Measurements from ENCODE around the gene APOBEC4.
"Not testable (repeated sequence)": the region's sequence is repeated elsewhere in the genome, so short reads cannot be mapped to it uniquely, and the experiment has no call there.

The APOBEC4 gene

GRCh38 chr1:183633676-183634343, 19.3 kb downstream of the APOBEC4 start:
- DNase-seq (ENCODE audit: low read depth in 3 of 3) = no peak

- DNase-seq (ENCODE audit: low read depth in 3 of 3) = no peak
Observed at GRCh38 chr1:183632964-183633363, 20.2 kb downstream of the APOBEC4 start.

- DNase-seq (ENCODE audit: low read depth in 3 of 3) = no peak
Observed at GRCh38 chr1:183632114-183632513, 21.0 kb downstream of the APOBEC4 start.

GRCh38 chr1:183630748-183631147, 22.4 kb downstream of the APOBEC4 start:
- no peak for DNase-seq (ENCODE audit: low read depth in 3 of 3)

GRCh38 chr1:183628537-183628936, 24.6 kb downstream of the APOBEC4 start:
- DNase-seq (ENCODE audit: low read depth in 3 of 3) = no peak

- DNase-seq (ENCODE audit: low read depth in 3 of 3) = not testable (repeated sequence)
Observed at GRCh38 chr1:183626236-183626635, 26.9 kb downstream of the APOBEC4 start.

- peak in 2 of 3 experiments; percentile 13 to 18 for DNase-seq (ENCODE audit: low read depth in 3 of 3)
Observed at GRCh38 chr1:183622884-183623785, 30.0 kb downstream of the APOBEC4 start.

- no peak for DNase-seq (ENCODE audit: low read depth in 3 of 3)
Observed at GRCh38 chr1:183622013-183622412, 31.1 kb downstream of the APOBEC4 start.

- no peak for DNase-seq (ENCODE audit: low read depth in 3 of 3)
Observed at GRCh38 chr1:183620311-183620710, 32.8 kb downstream of the APOBEC4 start.

GRCh38 chr1:183619781-183620180, 33.3 kb downstream of the APOBEC4 start:
- no peak for DNase-seq (ENCODE audit: low read depth in 3 of 3)

GRCh38 chr1:183618202-183618601, 34.9 kb downstream of the APOBEC4 start:
- not testable (repeated sequence) for DNase-seq (ENCODE audit: low read depth in 3 of 3)

- not testable (repeated sequence) for DNase-seq (ENCODE audit: low read depth in 3 of 3)
Observed at GRCh38 chr1:183612975-183613374, 40.1 kb downstream of the APOBEC4 start.

GRCh38 chr1:183612407-183612806, 40.7 kb downstream of the APOBEC4 start:
- no peak for DNase-seq (ENCODE audit: low read depth in 3 of 3)

GRCh38 chr1:183611021-183611420, 42.1 kb downstream of the APOBEC4 start:
- DNase-seq (ENCODE audit: low read depth in 3 of 3) = no peak

- DNase-seq (ENCODE audit: low read depth in 3 of 3) = no peak
Observed at GRCh38 chr1:183609759-183610452, 43.2 kb downstream of the APOBEC4 start.

- DNase-seq (ENCODE audit: low read depth in 3 of 3) = no peak
Observed at GRCh38 chr1:183609313-183609712, 43.8 kb downstream of the APOBEC4 start.

GRCh38 chr1:183607322-183607980, 45.7 kb downstream of the APOBEC4 start:
- DNase-seq (ENCODE audit: low read depth in 3 of 3) = no peak

GRCh38 chr1:183605904-183606303, 47.2 kb downstream of the APOBEC4 start:
- no peak for DNase-seq (ENCODE audit: low read depth in 3 of 3)

- no peak for DNase-seq (ENCODE audit: low read depth in 3 of 3)
Observed at GRCh38 chr1:183604815-183605214, 48.3 kb downstream of the APOBEC4 start.

- no peak for DNase-seq (ENCODE audit: low read depth in 3 of 3)
Observed at GRCh38 chr1:183604038-183604808, 48.9 kb downstream of the APOBEC4 start.

GRCh38 chr1:183602510-183602909, 50.6 kb downstream of the APOBEC4 start:
- no peak for DNase-seq (ENCODE audit: low read depth in 3 of 3)
